Natural killer cell treated with Interleukin-12 subunit alpha and Interleukin-12 subunit beta and Interleukin-15 and Interleukin-18, amount 100 ng/mL, for 72 hours (primary cell): Measurements from ENCODE around the gene RPL29. TPM values are rescaled to one million over a fixed set of nuclear protein-coding genes. Genes with fewer than 3 reads are reported as not detected.

Experiments
- ATAC-seq, 2 donors: fragments of 150-1000 bp; cut with Tn5 transposase in 1 of 2; sonication (Bioruptor Pico), chemical (Tn5 transposase) in 1 of 2; 2 replicates each; pipeline ENCODE4 v1.10.0; 2021
- DNase-seq: peaks from one replicate; pipeline ENCODE4 v3.0.0; 2022; ENCODE audit warnings: low spot score
- H3K27ac Mint-ChIP-seq, 2 donors: 1 replicate in 1 of 2; 2 replicates in 1 of 2; pipeline ENCODE4 v1.8.0; 2022; ENCODE audit warnings: mixed read lengths in 2 of 2, mild to moderate bottlenecking in 1 of 2, moderate library complexity in 1 of 2
- H3K27me3 Mint-ChIP-seq, 2 donors: 1 replicate in 1 of 2; 2 replicates in 1 of 2; pipeline ENCODE4 v1.8.0; 2022; ENCODE audit warnings: mixed read lengths in 2 of 2
- H3K36me3 Mint-ChIP-seq: one replicate; pipeline ENCODE4 v1.8.0; 2022; ENCODE audit warnings: mixed read lengths
- H3K4me1 Mint-ChIP-seq, 2 donors: 1 replicate in 1 of 2; 2 replicates in 1 of 2; pipeline ENCODE4 v1.8.0; 2022; ENCODE audit warnings: low read depth in 2 of 2, mixed read lengths in 2 of 2, mild to moderate bottlenecking in 1 of 2
- H3K4me3 Mint-ChIP-seq: one replicate; pipeline ENCODE4 v1.8.0; 2022; ENCODE audit warnings: mixed read lengths
- H3K9me3 Mint-ChIP-seq: 2 replicates; pipeline ENCODE4 v1.8.0; 2022; ENCODE audit warnings: mixed read lengths
- total RNA-seq, 2 donors: library from RNA; stranded (reverse); gene quantifications; one replicate each; pipeline ENCODE4 v1.2.3, GENCODE V29; 2022

The RPL29 gene
- total RNA-seq, 2 donors from 2014 or later = 598 to 910 TPM

GRCh38 chr3:52022323-52023100, 26.8 kb upstream of the RPL29 start:
- Mint-ChIP-seq H3K27ac (no peak overlapping the region), H3K4me3 (no peak overlapping the region), H3K27me3 (no peaks in the 10 kb centered on the region), H3K4me1 (peaks cover 0 to 7% of the 10 kb centered on the region in 2 donors), H3K9me3 (no peaks in the 10 kb centered on the region), H3K36me3 (no peaks in the 10 kb centered on the region)
- DNase-seq = no peak
- no peak for ATAC-seq

- Mint-ChIP-seq H3K9me3 (no peaks in the 10 kb centered on the region), H3K36me3 (no peaks in the 10 kb centered on the region), H3K4me1 (peaks cover 0 to 7% of the 10 kb centered on the region in 2 donors), H3K27ac (no peak overlapping the region), H3K27me3 (no peaks in the 10 kb centered on the region), H3K4me3 (no peak overlapping the region)
- DNase-seq (no peak), ATAC-seq (no peak)
These were observed 26.0 kb upstream of the RPL29 start for GRCh38 chr3:52021489-52022268.

GRCh38 chr3:52020796-52021195, 25.1 kb upstream of the RPL29 start:
- peaks cover 0 to 7% of the 10 kb centered on the region in 2 donors for H3K4me1 Mint-ChIP-seq

GRCh38 chr3:52019352-52020080, 23.8 kb upstream of the RPL29 start:
- no peak overlapping the region for H3K4me3 Mint-ChIP-seq
- no peak overlapping the region for H3K27ac Mint-ChIP-seq

More at GRCh38 chr3:52020796-52021195, 25.1 kb upstream of the RPL29 start:
- no peaks in the 10 kb centered on the region for H3K36me3 Mint-ChIP-seq
- H3K9me3 Mint-ChIP-seq = no peaks in the 10 kb centered on the region
- H3K27me3 Mint-ChIP-seq = no peaks in the 10 kb centered on the region
- DNase-seq (no peak), ATAC-seq (no peak)
- no peak overlapping the region for H3K27ac Mint-ChIP-seq
- no peak overlapping the region for H3K4me3 Mint-ChIP-seq

GRCh38 chr3:52018319-52019000, 22.8 kb upstream of the RPL29 start:
- no peak for DNase-seq
- no peak for ATAC-seq
- Mint-ChIP-seq H3K27me3 (no peaks in the 10 kb centered on the region), H3K36me3 (no peaks in the 10 kb centered on the region), H3K4me3 (no peak overlapping the region), H3K27ac (no peak overlapping the region), H3K4me1 (peaks cover 0 to 4% of the 10 kb centered on the region in 2 donors), H3K9me3 (no peaks in the 10 kb centered on the region)

More at GRCh38 chr3:52019352-52020080, 23.8 kb upstream of the RPL29 start:
- Mint-ChIP-seq H3K27me3 (no peaks in the 10 kb centered on the region), H3K9me3 (no peaks in the 10 kb centered on the region), H3K4me1 (peaks cover 0 to 7% of the 10 kb centered on the region in 2 donors), H3K36me3 (no peaks in the 10 kb centered on the region)
- ATAC-seq = no peak
- no peak for DNase-seq

GRCh38 chr3:52017586-52017985, 21.9 kb upstream of the RPL29 start:
- no peaks in the 10 kb centered on the region for H3K9me3 Mint-ChIP-seq
- peaks cover 0 to 7% of the 10 kb centered on the region in 2 donors for H3K4me1 Mint-ChIP-seq
- H3K27ac Mint-ChIP-seq = no peak overlapping the region
- no peaks in the 10 kb centered on the region for H3K27me3 Mint-ChIP-seq
- no peaks in the 10 kb centered on the region for H3K36me3 Mint-ChIP-seq
- DNase-seq (no peak), ATAC-seq (no peak)
- H3K4me3 Mint-ChIP-seq = no peak overlapping the region

- no peak overlapping the region for H3K4me3 Mint-ChIP-seq
- H3K27ac Mint-ChIP-seq = no peak overlapping the region
- no peaks in the 10 kb centered on the region for H3K27me3 Mint-ChIP-seq
- no peak for DNase-seq
- no peaks in the 10 kb centered on the region for H3K36me3 Mint-ChIP-seq
- peaks cover 0 to 13% of the 10 kb centered on the region in 2 donors for H3K4me1 Mint-ChIP-seq
- no peak for ATAC-seq
- no peaks in the 10 kb centered on the region for H3K9me3 Mint-ChIP-seq
These were observed 19.9 kb upstream of the RPL29 start for GRCh38 chr3:52015438-52016228.

- no peak for ATAC-seq
These were observed 18.9 kb upstream of the RPL29 start for GRCh38 chr3:52014613-52015012.

GRCh38 chr3:52013802-52014598, 18.3 kb upstream of the RPL29 start:
- Mint-ChIP-seq H3K4me1 (peaks cover 0 to 9% of the 10 kb centered on the region in 2 donors), H3K4me3 (no peak overlapping the region), H3K9me3 (no peaks in the 10 kb centered on the region), H3K27me3 (no peaks in the 10 kb centered on the region), H3K27ac (no peak overlapping the region), H3K36me3 (no peaks in the 10 kb centered on the region)
- ATAC-seq = no peak
- no peak for DNase-seq

More at GRCh38 chr3:52014613-52015012, 18.9 kb upstream of the RPL29 start:
- Mint-ChIP-seq H3K27ac (no peak overlapping the region), H3K36me3 (no peaks in the 10 kb centered on the region), H3K4me3 (no peak overlapping the region), H3K4me1 (peaks cover 0 to 13% of the 10 kb centered on the region in 2 donors), H3K9me3 (no peaks in the 10 kb centered on the region), H3K27me3 (no peaks in the 10 kb centered on the region)
- DNase-seq = no peak

- ATAC-seq = no peak
- Mint-ChIP-seq H3K9me3 (no peaks in the 10 kb centered on the region), H3K4me1 (peaks cover 0 to 9% of the 10 kb centered on the region in 2 donors), H3K27ac (peak overlapping the region in 1 of 2 donors; percentile 54), H3K27me3 (no peaks in the 10 kb centered on the region), H3K36me3 (no peaks in the 10 kb centered on the region), H3K4me3 (no peak overlapping the region)
- no peak for DNase-seq
These were observed 17.0 kb upstream of the RPL29 start for GRCh38 chr3:52012699-52013098.

- Mint-ChIP-seq H3K27me3 (no peaks in the 10 kb centered on the region), H3K9me3 (no peaks in the 10 kb centered on the region), H3K27ac (no peak overlapping the region), H3K36me3 (no peaks in the 10 kb centered on the region), H3K4me3 (no peak overlapping the region), H3K4me1 (peaks cover 0 to 9% of the 10 kb centered on the region in 2 donors)
- no peak for DNase-seq
- no peak for ATAC-seq
These were observed 14.7 kb upstream of the RPL29 start for GRCh38 chr3:52010431-52010830.

GRCh38 chr3:52007291-52007690, 11.6 kb upstream of the RPL29 start:
- DNase-seq = no peak
- H3K36me3 Mint-ChIP-seq = no peaks in the 10 kb centered on the region
- H3K27ac Mint-ChIP-seq = no peak overlapping the region
- peaks cover 0 to 3% of the 10 kb centered on the region in 2 donors for H3K4me1 Mint-ChIP-seq
- H3K9me3 Mint-ChIP-seq = no peaks in the 10 kb centered on the region
- H3K4me3 Mint-ChIP-seq = no peak overlapping the region
- ATAC-seq = no peak
- H3K27me3 Mint-ChIP-seq = no peaks in the 10 kb centered on the region
